Hepatocyte (in vitro differentiated cells): Measurements from ENCODE around the gene FABP3. TPM values are rescaled to one million over a fixed set of nuclear protein-coding genes. Genes with fewer than 3 reads are reported as not detected.
A peak's percentile ranks its signal among the peaks of the same experiment; 100 is the strongest.

ENCODE experiments used
- DNase-seq: peaks from one replicate; pipeline ENCODE4 v3.0.0-alpha.2; 2016; ENCODE audit warnings: low spot score
- H2AFZ ChIP-seq: fragments of 200-600 bp; sonication (generic); 2 replicates; pipeline ENCODE4 v1.6.0; 2016; ENCODE audit warnings: antibody characterized with exemption, mild to moderate bottlenecking
- H3K27ac ChIP-seq: fragments of 200-600 bp; sonication (generic); 2 replicates; pipeline ENCODE4 v1.5.1; 2016; ENCODE audit warnings: mild to moderate bottlenecking
- H3K27me3 ChIP-seq: fragments of 200-600 bp; sonication (generic); 2 replicates; pipeline ENCODE4 v1.6.1; 2016
- H3K36me3 ChIP-seq: fragments of 200-600 bp; sonication (generic); replicated peaks from 2 replicates; pipeline ENCODE4 v1.5.1; 2016; ENCODE audit warnings: low read depth; ENCODE audit not compliant: insufficient read depth
- H3K4me1 ChIP-seq: fragments of 200-600 bp; sonication (generic); 2 replicates; pipeline ENCODE4 v1.5.1; 2016; ENCODE audit warnings: mild to moderate bottlenecking, moderate library complexity; ENCODE audit not compliant: insufficient read depth
- H3K4me2 ChIP-seq: fragments of 200-600 bp; sonication (generic); 2 replicates; pipeline ENCODE4 v1.6.0; 2016
- H3K4me3 ChIP-seq: fragments of 200-600 bp; sonication (generic); 2 replicates; pipeline ENCODE4 v1.5.1; 2016; ENCODE audit warnings: mild to moderate bottlenecking
- H3K79me2 ChIP-seq: fragments of 200-600 bp; sonication (generic); 2 replicates; pipeline ENCODE4 v1.6.0; 2017; ENCODE audit warnings: mild to moderate bottlenecking
- H3K9me2 ChIP-seq: fragments of 200-600 bp; sonication (generic); replicated peaks from 2 replicates; pipeline ENCODE4 v1.6.0; 2017; ENCODE audit warnings: mild to moderate bottlenecking; ENCODE audit not compliant: insufficient read depth
- H3K9me3 ChIP-seq: fragments of 200-600 bp; sonication (generic); 2 replicates; pipeline ENCODE4 v1.5.1; 2016; ENCODE audit warnings: low read depth, mild to moderate bottlenecking
- H4K20me1 ChIP-seq: fragments of 200-600 bp; sonication (generic); 2 replicates; pipeline ENCODE4 v1.6.0; 2016; ENCODE audit warnings: mild to moderate bottlenecking; ENCODE audit not compliant: insufficient read depth, poor library complexity, severe bottlenecking
- EZH2 ChIP-seq: fragments of 200-600 bp; sonication (generic); IDR thresholded peaks from 2 replicates; pipeline ENCODE4 v1.6.1; 2016; ENCODE audit warnings: antibody characterized with exemption, mild to moderate bottlenecking, borderline replicate concordance
- EZH2phosphoT487 ChIP-seq: fragments of 200-600 bp; sonication (generic); IDR thresholded peaks from one replicate; pipeline ENCODE4 v1.6.1; 2018; ENCODE audit warnings: antibody characterized with exemption, mild to moderate bottlenecking, low read depth, moderate library complexity; ENCODE audit not compliant: unreplicated experiment, severe bottlenecking
- WGBS: methylation state at CpG from one replicate; pipeline ENCODE4 v1.1.6; 2016; ENCODE audit warnings: low lambda C conversion rate; ENCODE audit errors: missing lambda C conversion rate; 5-methylcytosine and 5-hydroxymethylcytosine counted together
- polyA plus RNA-seq: library from polyadenylated mRNA; unstranded; fragments of >200 nt; fragmentation: Nextera tagmentation; extraction: Ambion mirVana; gene quantifications from 2 replicates; pipeline ENCODE4 v1.2.1, GENCODE V29; 2016
- total RNA-seq: library from RNA; depleted of rRNA; stranded (reverse); fragments of >200 nt; gene quantifications from 2 replicates; pipeline ENCODE4 v1.2.3, GENCODE V29; 2014
- TF ChIP-seq, protein P1 (sequence below): fragments of 200-600 bp; sonication (generic); IDR thresholded peaks from 2 replicates; pipeline ENCODE4 v1.5.1; 2016; ENCODE audit warnings: antibody characterized with exemption, mild to moderate bottlenecking; ENCODE audit not compliant: poor library complexity

The FABP3 gene
- total and polyA plus RNA-seq, 2 experiments from 2014 or later: 39.1 to 50.1 TPM

DNA sequence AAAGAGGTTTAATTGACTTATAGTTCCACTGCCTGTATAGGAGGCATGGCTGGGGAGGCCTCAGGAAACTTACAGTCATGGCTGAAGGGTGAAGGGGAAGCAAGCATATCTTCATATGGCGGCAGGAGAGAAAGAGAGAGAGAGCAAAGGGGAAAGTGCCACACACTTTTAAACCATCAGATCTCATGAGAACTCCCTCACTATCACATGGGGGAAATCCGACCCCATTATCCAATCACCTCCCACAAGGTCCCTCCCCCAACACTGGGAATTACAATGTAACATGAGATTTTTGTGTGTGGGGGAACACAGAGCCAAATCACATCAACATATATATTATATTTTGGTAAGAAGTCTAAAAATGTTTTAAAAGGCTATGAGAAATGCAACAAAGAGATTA lies 27.2 kb downstream of the FABP3 start:
- no peak overlapping the region for H3K4me3 ChIP-seq
- H3K4me1 ChIP-seq: no peaks in the 10 kb centered on the region
- H3K36me3 ChIP-seq: no peaks in the 10 kb centered on the region
- no peak overlapping the region for H2AFZ ChIP-seq
- no peaks in the 10 kb centered on the region for H4K20me1 ChIP-seq
- no peaks in the 10 kb centered on the region for H3K79me2 ChIP-seq
- TF ChIP-seq, protein P1, sequence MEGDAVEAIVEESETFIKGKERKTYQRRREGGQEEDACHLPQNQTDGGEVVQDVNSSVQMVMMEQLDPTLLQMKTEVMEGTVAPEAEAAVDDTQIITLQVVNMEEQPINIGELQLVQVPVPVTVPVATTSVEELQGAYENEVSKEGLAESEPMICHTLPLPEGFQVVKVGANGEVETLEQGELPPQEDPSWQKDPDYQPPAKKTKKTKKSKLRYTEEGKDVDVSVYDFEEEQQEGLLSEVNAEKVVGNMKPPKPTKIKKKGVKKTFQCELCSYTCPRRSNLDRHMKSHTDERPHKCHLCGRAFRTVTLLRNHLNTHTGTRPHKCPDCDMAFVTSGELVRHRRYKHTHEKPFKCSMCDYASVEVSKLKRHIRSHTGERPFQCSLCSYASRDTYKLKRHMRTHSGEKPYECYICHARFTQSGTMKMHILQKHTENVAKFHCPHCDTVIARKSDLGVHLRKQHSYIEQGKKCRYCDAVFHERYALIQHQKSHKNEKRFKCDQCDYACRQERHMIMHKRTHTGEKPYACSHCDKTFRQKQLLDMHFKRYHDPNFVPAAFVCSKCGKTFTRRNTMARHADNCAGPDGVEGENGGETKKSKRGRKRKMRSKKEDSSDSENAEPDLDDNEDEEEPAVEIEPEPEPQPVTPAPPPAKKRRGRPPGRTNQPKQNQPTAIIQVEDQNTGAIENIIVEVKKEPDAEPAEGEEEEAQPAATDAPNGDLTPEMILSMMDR: no peak
- no peak for TF ChIP-seq EZH2
- no peak overlapping the region for H3K4me2 ChIP-seq
- H3K27ac ChIP-seq: no peak overlapping the region
- H3K9me2 ChIP-seq: no peaks in the 10 kb centered on the region
- H3K9me3 ChIP-seq: no peaks in the 10 kb centered on the region
- no peak for DNase-seq
- WGBS: 69% methylated on average over 2 of the region's 2 CpGs
- H3K27me3 ChIP-seq: no peaks in the 10 kb centered on the region

GRCh38 chr1:31344503-31344902 lies 28.4 kb downstream of the FABP3 start:
- Histone ChIP-seq H3K79me2 (no peaks in the 10 kb centered on the region), H3K36me3 (no peaks in the 10 kb centered on the region), H3K4me3 (no peak overlapping the region), H3K4me1 (no peaks in the 10 kb centered on the region), H3K4me2 (no peak overlapping the region), H4K20me1 (no peaks in the 10 kb centered on the region), H3K9me3 (no peaks in the 10 kb centered on the region), H3K27me3 (no peaks in the 10 kb centered on the region), H2AFZ (no peak overlapping the region), H3K9me2 (no peaks in the 10 kb centered on the region), H3K27ac (no peak overlapping the region)
- DNase-seq: no peak
- no peak for TF ChIP-seq EZH2phosphoT487
- TF ChIP-seq, protein P1: no peak
- WGBS: 17% methylated on average over 1 of the region's 1 CpG

GRCh38 chr1:31336687-31337467 lies 36.0 kb downstream of the FABP3 start:
- Histone ChIP-seq H3K4me2 (no peak overlapping the region), H3K27ac (no peak overlapping the region), H2AFZ (no peak overlapping the region), H3K9me2 (no peaks in the 10 kb centered on the region), H3K4me1 (no peaks in the 10 kb centered on the region), H4K20me1 (no peaks in the 10 kb centered on the region), H3K27me3 (no peaks in the 10 kb centered on the region), H3K4me3 (no peak overlapping the region), H3K9me3 (no peaks in the 10 kb centered on the region), H3K79me2 (no peaks in the 10 kb centered on the region), H3K36me3 (no peaks in the 10 kb centered on the region)
- TF ChIP-seq, protein P1: no peak
- no peak for TF ChIP-seq EZH2
- no peak for TF ChIP-seq EZH2phosphoT487
- WGBS: 67% methylated on average over 10 of the region's 10 CpGs
- no peak for DNase-seq

- Histone ChIP-seq H3K27ac (no peak overlapping the region), H3K36me3 (no peaks in the 10 kb centered on the region), H3K4me2 (no peak overlapping the region), H3K9me3 (no peaks in the 10 kb centered on the region), H3K9me2 (no peaks in the 10 kb centered on the region), H3K4me1 (no peaks in the 10 kb centered on the region), H4K20me1 (no peaks in the 10 kb centered on the region), H3K27me3 (no peaks in the 10 kb centered on the region), H2AFZ (no peak overlapping the region), H3K4me3 (no peak overlapping the region), H3K79me2 (no peaks in the 10 kb centered on the region)
- peak; percentile 44 for DNase-seq
- no peak for TF ChIP-seq EZH2phosphoT487
- TF ChIP-seq, protein P1: peak; percentile 69
These were observed 37.9 kb downstream of the FABP3 start for GRCh38 chr1:31335007-31335406.
